ENCODE measurements around the gene CARS2.

- TF ChIP-seq RAD21 (IDR thresholded peaks at IDR 0.05; ENCODE audit: low read depth) (no peak), MAX (IDR thresholded peaks at IDR 0.05) (no peak), REST (IDR thresholded peaks at IDR 0.05; ENCODE audit: low read depth) (no peak), TCF12 (IDR thresholded peaks at IDR 0.05; ENCODE audit: low read depth) (no peak), CEBPB (IDR thresholded peaks at IDR 0.05) (no peak), EGR1 (IDR thresholded peaks at IDR 0.05) (no peak)
Measured at GRCh38 chr13:110731072-110731471, 25.2 kb upstream of the CARS2 start.

Measured in Ishikawa (cell line).